HG03442 (cell line): Measurements from ENCODE around the gene CD160.
"Not testable (repeated sequence)": the region's sequence is repeated elsewhere in the genome, so short reads cannot be mapped to it uniquely, and the experiment has no call there.

Source experiments
- ATAC-seq: cut with Tn5 transposase; IDR thresholded peaks from one replicate; pipeline ENCODE4 v1.9.1; 2021; ENCODE audit warnings: mild to moderate bottlenecking, moderate library complexity; ENCODE audit not compliant: unreplicated experiment

The CD160 gene

GRCh38 chr1:145708063-145708462, 11.2 kb upstream of the CD160 start:
- ATAC-seq = no peak

GRCh38 chr1:145710291-145711027, 8.8 kb upstream of the CD160 start:
- ATAC-seq = no peak

GRCh38 chr1:145711213-145711651, 8.1 kb upstream of the CD160 start:
- no peak for ATAC-seq

- ATAC-seq = no peak
These were observed 4.7 kb upstream of the CD160 start for GRCh38 chr1:145714524-145715111.

GRCh38 chr1:145716641-145717345, 2.5 kb upstream of the CD160 start:
- no peak for ATAC-seq

- no peak for ATAC-seq
These were observed 1.5 kb upstream of the CD160 start for GRCh38 chr1:145717833-145718232.

GRCh38 chr1:145718465-145718864, 834 bp upstream of the CD160 start:
- not testable (repeated sequence) for ATAC-seq

GRCh38 chr1:145720556-145720877, 1.2 kb downstream of the CD160 start:
- no peak for ATAC-seq

- ATAC-seq = peak; percentile 61
These were observed 1.8 kb downstream of the CD160 start for GRCh38 chr1:145720878-145721671.

- not testable (repeated sequence) for ATAC-seq
These were observed 6.9 kb downstream of the CD160 start for GRCh38 chr1:145726193-145726592.

- no peak for ATAC-seq
These were observed 9.9 kb downstream of the CD160 start for GRCh38 chr1:145729196-145729595.

- ATAC-seq = no peak
These were observed 10.6 kb downstream of the CD160 start for GRCh38 chr1:145729666-145730436.

GRCh38 chr1:145730467-145730866, 11.2 kb downstream of the CD160 start:
- ATAC-seq = no peak

GRCh38 chr1:145730900-145731299, 11.6 kb downstream of the CD160 start:
- no peak for ATAC-seq

- ATAC-seq = no peak
These were observed 16.9 kb downstream of the CD160 start for GRCh38 chr1:145736191-145736590.

- no peak for ATAC-seq
These were observed 21.0 kb downstream of the CD160 start for GRCh38 chr1:145740269-145740668.

- no peak for ATAC-seq
These were observed 28.3 kb downstream of the CD160 start for GRCh38 chr1:145747398-145748247.

- ATAC-seq = no peak
These were observed 31.1 kb downstream of the CD160 start for GRCh38 chr1:145750426-145750825.

GRCh38 chr1:145751491-145752037, 32.3 kb downstream of the CD160 start:
- ATAC-seq = no peak
